HG03159 (cell line): ENCODE data around the gene RXFP4.
"Not testable (repeated sequence)": the region's sequence is repeated elsewhere in the genome, so short reads cannot be mapped to it uniquely, and the experiment has no call there.

Experiments
- ATAC-seq: cut with Tn5 transposase; IDR thresholded peaks from one replicate; pipeline ENCODE4 v1.9.1; 2021; ENCODE audit warnings: mild to moderate bottlenecking, moderate library complexity; ENCODE audit not compliant: unreplicated experiment

Gene RXFP4

DNA sequence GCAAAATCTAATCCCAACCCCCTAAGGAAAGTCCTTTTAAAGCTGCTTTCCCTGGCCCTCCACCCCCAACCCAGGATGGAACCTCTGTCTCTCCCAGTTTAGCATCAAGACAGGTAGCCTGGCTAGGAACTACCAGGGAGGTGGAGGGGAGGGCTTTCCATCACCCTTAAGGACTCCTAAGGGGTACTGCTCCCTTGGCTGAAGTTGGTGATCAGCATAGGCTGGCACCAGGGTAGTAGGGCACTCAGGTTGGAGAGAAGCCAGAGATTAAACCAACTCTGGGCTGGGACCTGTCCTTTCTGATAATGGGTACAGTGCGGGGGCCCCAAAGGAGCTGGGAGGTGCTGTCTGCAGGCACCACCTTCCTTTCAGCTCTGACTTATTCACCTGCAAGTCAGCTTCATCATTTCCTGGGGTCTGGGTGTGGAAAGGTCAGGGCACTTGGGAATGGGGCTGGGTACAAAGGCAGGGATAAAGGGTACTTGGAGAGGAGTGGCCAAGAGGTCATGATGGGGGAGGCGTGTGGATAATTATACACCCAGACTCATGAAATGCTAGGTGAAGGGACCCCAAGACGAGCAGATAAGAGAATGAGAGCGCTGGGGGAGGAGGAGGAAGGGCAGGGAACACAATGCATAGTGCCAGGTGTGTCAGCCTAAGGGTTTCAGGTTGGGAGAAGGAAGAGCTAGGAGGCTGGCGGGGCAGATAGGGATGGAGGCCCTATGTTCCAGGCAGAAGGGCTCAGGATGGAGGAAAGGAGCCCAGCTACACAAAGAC lies 35.7 kb downstream of the RXFP4 start:
- no peak for ATAC-seq

DNA sequence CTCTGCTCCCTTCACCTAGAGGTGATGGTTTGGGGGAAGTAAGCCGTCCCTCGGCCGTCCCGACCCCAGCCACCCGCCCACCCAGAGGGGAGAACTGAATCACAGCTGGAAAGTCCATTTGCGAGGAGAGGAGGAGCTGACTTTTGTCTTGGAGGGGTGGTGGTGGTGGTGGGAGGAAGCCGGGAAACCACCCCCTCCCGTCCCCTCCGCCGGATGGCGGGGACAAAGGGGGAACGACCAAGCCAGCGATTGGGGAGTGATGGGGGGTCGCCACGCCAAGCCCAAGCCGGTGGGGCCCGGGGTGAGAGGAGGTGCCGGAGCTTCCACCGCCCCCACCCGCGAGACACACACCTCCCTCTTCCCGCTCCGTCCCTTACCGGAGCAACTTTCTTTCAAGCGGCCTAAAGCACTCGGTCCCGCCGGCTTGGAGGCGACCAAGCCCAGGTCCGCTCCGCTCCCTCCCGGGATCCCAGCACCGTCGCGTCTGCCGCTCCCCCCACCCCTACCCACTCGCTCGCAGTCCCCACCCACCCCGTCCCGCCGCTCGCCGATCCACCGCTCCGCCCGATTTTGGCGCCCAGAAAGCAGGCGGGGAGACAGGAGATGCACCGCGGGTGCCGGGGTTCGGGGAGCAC lies 36.4 kb downstream of the RXFP4 start:
- no peak for ATAC-seq

- ATAC-seq: peak; percentile 51
Observed at GRCh38 chr1:155978325-155978972, 37.0 kb downstream of the RXFP4 start, which contains the start of gene ARHGEF2. ARHGEF2 (minus strand) TSS chr1:155978547; CDS start chr1:155978427, 120 bp downstream.

DNA sequence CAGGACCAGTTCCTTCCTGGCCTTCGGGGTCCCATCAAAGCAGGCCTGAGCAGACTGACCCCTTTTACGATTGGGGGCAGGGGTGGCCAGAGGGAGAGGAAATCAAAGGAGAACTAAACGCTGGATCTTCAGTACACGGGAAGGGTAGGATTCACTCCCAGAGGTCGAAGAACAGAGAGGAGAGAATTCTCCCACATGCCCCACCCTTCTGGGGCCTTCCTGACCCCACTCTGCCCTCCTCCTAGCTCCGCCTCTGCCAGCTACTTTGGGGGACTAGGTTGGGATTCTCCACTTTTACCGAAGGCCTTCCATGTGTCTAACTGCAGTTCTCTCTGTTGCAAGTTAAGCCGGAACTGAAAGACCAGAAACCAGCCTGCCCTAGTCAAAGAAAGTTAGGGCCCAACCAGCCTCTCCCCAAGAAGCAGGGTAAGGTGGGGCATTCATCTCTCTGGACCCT lies 37.6 kb downstream of the RXFP4 start:
- no peak for ATAC-seq

GRCh38 chr1:155979597-155980343 lies 38.3 kb downstream of the RXFP4 start:
- no peak for ATAC-seq

DNA sequence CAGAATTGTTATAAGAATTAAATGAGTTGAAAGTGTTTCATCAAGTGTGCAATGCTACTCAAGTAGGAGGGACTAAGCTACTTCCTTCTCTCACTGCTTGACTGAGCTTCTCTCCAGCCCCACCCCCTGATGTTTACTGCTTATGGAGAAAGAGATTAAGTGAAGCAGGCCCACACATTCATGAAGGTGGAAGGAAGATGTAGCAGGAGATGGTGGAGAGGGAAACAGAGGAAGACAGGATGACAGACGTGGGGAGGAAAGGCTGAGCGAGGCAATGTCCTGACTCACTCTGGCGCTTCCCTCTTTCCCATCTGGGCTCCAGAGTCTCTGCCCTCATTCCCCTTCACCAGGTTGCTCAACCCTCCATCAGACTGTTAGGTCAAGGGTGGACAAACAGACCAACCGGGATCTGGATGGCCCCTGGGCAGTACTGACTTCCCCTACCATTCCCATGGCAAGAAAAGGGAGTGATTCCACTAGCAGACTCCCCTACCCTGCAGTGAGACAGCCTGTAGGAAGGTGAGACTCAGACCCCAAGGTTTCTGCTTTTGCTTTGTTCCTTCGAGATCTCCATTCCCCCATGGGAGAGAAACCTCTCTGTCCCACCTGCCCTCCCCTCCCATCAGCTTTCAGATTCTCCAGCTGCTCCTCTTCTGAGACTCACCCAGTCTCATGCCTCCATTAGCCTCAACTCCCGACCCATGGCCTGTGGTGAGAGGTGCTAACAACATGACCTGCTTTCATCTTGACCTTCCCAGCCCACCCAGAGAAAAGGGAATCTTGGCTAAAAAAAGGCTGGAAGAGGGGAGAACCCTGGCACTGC lies 40.0 kb downstream of the RXFP4 start:
- no peak for ATAC-seq

DNA sequence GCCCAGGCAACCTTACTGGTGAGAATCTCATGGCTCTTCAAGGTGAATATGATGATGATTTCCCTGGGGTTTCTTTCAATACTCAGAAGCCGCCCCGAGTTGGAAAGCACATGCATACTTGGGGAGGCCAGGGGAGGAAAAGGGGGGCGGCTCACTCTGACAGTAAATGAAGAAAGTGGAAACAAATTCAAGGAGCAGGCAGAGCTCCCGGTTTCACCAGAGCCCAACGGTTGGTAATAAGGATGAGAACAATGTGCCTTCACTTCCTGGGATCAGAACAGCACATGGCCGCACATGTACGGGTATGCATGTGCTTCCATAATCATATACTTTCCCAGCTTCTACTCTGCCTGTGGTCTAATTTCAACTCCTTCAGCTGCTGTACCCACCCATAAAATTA lies 40.7 kb downstream of the RXFP4 start:
- ATAC-seq: no peak

- no peak for ATAC-seq
Observed at GRCh38 chr1:155983191-155984024, 42.0 kb downstream of the RXFP4 start.

GRCh38 chr1:155984341-155984740 lies 42.9 kb downstream of the RXFP4 start:
- ATAC-seq: no peak

- ATAC-seq: not testable (repeated sequence)
Observed at GRCh38 chr1:155984903-155985645, 43.6 kb downstream of the RXFP4 start.

DNA sequence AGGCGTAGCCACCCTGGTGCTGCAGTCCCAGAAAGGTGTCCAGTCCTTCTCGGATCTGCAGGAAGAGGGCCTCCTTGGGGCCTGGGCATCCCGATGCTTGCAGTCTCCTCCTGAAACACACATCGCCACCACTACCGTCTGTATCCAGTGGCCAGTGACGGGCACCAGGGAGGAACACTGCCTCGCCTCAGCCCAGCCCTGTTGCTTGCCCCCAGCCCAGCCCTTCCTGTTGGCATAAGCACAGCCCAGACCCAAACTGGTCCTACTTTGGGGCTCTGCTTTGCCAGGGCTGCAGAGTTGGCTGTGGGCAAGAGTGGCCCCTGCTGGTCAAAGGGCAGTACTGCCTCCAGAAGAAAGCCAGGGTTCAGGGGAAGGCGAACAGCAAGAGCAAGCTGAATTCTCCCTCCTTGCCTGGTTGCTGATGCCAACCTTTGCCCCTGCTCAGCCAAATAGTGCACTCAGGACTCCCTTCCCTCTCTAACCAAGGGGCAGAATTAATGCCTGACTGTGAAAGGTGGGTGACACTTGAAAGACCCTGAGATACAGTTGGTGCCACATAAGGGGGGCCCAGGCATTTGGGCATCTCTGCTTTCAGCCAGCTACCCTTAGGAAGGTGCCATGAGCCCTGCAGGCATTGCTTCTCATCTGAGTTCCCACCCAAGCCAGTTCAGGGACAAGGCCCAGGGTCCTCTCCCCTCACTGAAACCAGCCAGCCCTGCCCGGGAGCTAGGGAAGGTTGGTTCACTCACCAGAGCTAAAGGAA lies 48.0 kb downstream of the RXFP4 start:
- ATAC-seq: peak; percentile 78

DNA sequence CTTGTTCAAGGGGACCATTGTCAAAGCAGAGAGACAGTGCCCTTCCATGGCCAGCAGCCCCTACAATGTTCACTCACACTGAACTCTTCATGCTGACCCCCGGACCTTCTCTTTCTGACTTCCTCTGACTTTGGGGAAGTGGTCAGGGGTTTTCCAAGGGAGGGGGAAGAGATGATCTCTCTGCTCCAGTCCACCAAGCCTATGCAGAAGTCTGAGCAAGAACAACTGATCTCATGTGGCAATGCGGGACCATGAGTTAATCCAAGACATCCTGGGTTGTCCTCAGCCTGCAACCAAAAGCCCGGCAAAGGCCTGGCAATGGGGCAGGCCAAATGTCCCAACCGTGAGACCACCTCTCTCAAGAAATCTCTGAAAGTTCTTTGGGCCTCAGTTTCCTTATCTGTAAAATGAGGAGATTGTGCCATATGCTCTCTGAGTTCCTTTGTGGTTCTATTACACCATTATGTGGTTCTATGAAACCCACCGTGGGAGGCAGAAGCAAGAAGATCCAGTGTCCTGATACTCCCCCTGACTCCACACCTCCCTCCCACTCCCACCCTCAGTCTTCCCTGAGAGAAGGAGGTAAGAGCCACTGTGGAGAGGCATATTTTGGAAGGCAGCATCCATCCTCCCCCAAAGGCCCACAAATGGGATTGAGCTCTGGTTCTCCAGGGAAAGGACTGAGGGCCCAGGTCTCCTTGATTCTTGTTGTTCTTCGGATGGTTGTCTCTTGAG lies 48.7 kb downstream of the RXFP4 start:
- ATAC-seq: peak; percentile 13
